PFSK-1 (cell line): ENCODE measurements around the gene ZNF276.

Experiments
- FOXP2 ChIP-seq: optimal IDR thresholded peaks from 2 replicates; pipeline ENCODE3; 2011; ENCODE audit warnings: borderline replicate concordance, control low read depth, inconsistent platforms; ENCODE audit not compliant: insufficient read depth; ENCODE audit errors: extremely low read length, extremely low read depth
- POLR2AphosphoS5 ChIP-seq: IDR thresholded peaks from 2 replicates; pipeline ENCODE4 v1.6.1; 2012; ENCODE audit warnings: low read depth, mild to moderate bottlenecking, control low read depth, low read length, moderate library complexity
- REST ChIP-seq, 2 experiments: IDR thresholded peaks; 2 replicates each; pipeline versions ENCODE4 v1.6.1 to v1.8.0; 2011 to 2012; ENCODE audit warnings: low read depth in 2 of 2, low read length in 2 of 2, control low read depth in 1 of 2, inconsistent platforms in 1 of 2, mild to moderate bottlenecking in 1 of 2, moderate library complexity in 1 of 2; ENCODE audit not compliant: insufficient read depth in 1 of 2
- SIN3A ChIP-seq: IDR thresholded peaks from 2 replicates; pipeline ENCODE4 v1.6.1; 2012; ENCODE audit warnings: mild to moderate bottlenecking, low read length, moderate library complexity, borderline replicate concordance; ENCODE audit not compliant: insufficient read depth
- TAF1 ChIP-seq: IDR thresholded peaks from 2 replicates; pipeline ENCODE4 v1.6.1; 2012; ENCODE audit warnings: low read length, control low read depth, borderline replicate concordance; ENCODE audit not compliant: insufficient read depth

ZNF276 gene

GRCh38 chr16:89775223-89775622 is 53.9 kb downstream of the ZNF276 start:
- TF ChIP-seq FOXP2 (no peak), TAF1 (no peak), REST (IDR thresholded peaks at IDR 0.05; ENCODE audit: insufficient read depth in 1 of 2, low read depth in 2 of 2, low read length in 2 of 2) (no peak), SIN3A (no peak), POLR2AphosphoS5 (no peak)

GRCh38 chr16:89779231-89779908 is 58.0 kb downstream of the ZNF276 start:
- no peak for TF ChIP-seq FOXP2
- no peak for TF ChIP-seq REST (IDR thresholded peaks at IDR 0.05; ENCODE audit: insufficient read depth in 1 of 2, low read depth in 2 of 2, low read length in 2 of 2)
- no peak for TF ChIP-seq SIN3A
- no peak for TF ChIP-seq TAF1
- no peak for TF ChIP-seq POLR2AphosphoS5

GRCh38 chr16:89779909-89780305 is 58.6 kb downstream of the ZNF276 start:
- TF ChIP-seq TAF1 (no peak), SIN3A (no peak), REST (IDR thresholded peaks at IDR 0.05; ENCODE audit: insufficient read depth in 1 of 2, low read depth in 2 of 2, low read length in 2 of 2) (no peak), POLR2AphosphoS5 (no peak), FOXP2 (no peak)

GRCh38 chr16:89782489-89782888 is 61.2 kb downstream of the ZNF276 start:
- no peak for TF ChIP-seq REST (IDR thresholded peaks at IDR 0.05; ENCODE audit: insufficient read depth in 1 of 2, low read depth in 2 of 2, low read length in 2 of 2)
- no peak for TF ChIP-seq SIN3A
- TF ChIP-seq FOXP2: no peak
- no peak for TF ChIP-seq TAF1
- TF ChIP-seq POLR2AphosphoS5: no peak

- TF ChIP-seq POLR2AphosphoS5 (no peak), TAF1 (no peak), SIN3A (no peak), REST (IDR thresholded peaks at IDR 0.05; ENCODE audit: insufficient read depth in 1 of 2, low read depth in 2 of 2, low read length in 2 of 2) (no peak), FOXP2 (no peak)
These were observed 63.1 kb downstream of the ZNF276 start for GRCh38 chr16:89784406-89784805.
